ENCODE data around the gene RAP1GAP. TPM values are rescaled to one million over a fixed set of nuclear protein-coding genes. Genes with fewer than 3 reads are reported as not detected.

The RAP1GAP gene
- total and polyA plus RNA-seq, 2 experiments from 2014 or later: 0.41 to 0.97 TPM

GRCh38 chr1:21621761-21622436 lies 47.3 kb downstream of the RAP1GAP start:
- 23 to 32% methylated on average over 23 of the region's 39 CpGs for WGBS, 2 experiments (ENCODE audit: low coverage in 1 of 2, low lambda C conversion rate in 2 of 2, missing lambda C conversion rate in 2 of 2)
- no peak for TF ChIP-seq EZH2 (IDR thresholded peaks at IDR 0.05; ENCODE audit: insufficient read depth, poor library complexity, severe bottlenecking)
- Histone ChIP-seq H3K36me3 (ENCODE audit: low read depth) (no peaks in the 10 kb centered on the region), H3K9ac (no peak overlapping the region), H3K4me3 (no peak overlapping the region), H3K9me3 (ENCODE audit: low read depth) (no peaks in the 10 kb centered on the region), H3K4me2 (ENCODE audit: unreplicated experiment) (no peak overlapping the region), H3K9me2 (ENCODE audit: insufficient read depth) (no peaks in the 10 kb centered on the region), H3K79me2 (ENCODE audit: insufficient read depth) (no peaks in the 10 kb centered on the region), H3K27ac (no peak overlapping the region), H3K27me3 (replicated peaks; ENCODE audit: insufficient read depth) (peaks cover 9% of the 10 kb centered on the region), H3K4me1 (ENCODE audit: insufficient read depth) (no peaks in the 10 kb centered on the region), H4K20me1 (ENCODE audit: insufficient read depth) (no peaks in the 10 kb centered on the region), H3F3A (ENCODE audit: insufficient read depth) (no peaks in the 10 kb centered on the region), H2AFZ (no peak overlapping the region)
- in situ Hi-C loops (cut with MboI): no loop called here
- DNase-seq: no peak

GRCh38 chr1:21621051-21621450 lies 48.1 kb downstream of the RAP1GAP start:
- no peaks in the 10 kb centered on the region for H3K36me3 ChIP-seq (ENCODE audit: low read depth)
- H3K27me3 ChIP-seq (replicated peaks; ENCODE audit: insufficient read depth): peaks cover 9% of the 10 kb centered on the region
- no peaks in the 10 kb centered on the region for H3K79me2 ChIP-seq (ENCODE audit: insufficient read depth)
- no peaks in the 10 kb centered on the region for H3K9me2 ChIP-seq (ENCODE audit: insufficient read depth)
- H3K4me3 ChIP-seq: no peak overlapping the region
- H3F3A ChIP-seq (ENCODE audit: insufficient read depth): no peaks in the 10 kb centered on the region
- DNase-seq: no peak
- TF ChIP-seq EZH2phosphoT487 (IDR thresholded peaks at IDR 0.05; ENCODE audit: insufficient read depth, low read depth) (no peak), EZH2 (IDR thresholded peaks at IDR 0.05; ENCODE audit: insufficient read depth, poor library complexity, severe bottlenecking) (no peak)
- H3K9me3 ChIP-seq (ENCODE audit: low read depth): no peaks in the 10 kb centered on the region
- in situ Hi-C loops (cut with MboI): no loop called here
- no peaks in the 10 kb centered on the region for H4K20me1 ChIP-seq (ENCODE audit: insufficient read depth)
- H3K4me1 ChIP-seq (ENCODE audit: insufficient read depth): no peaks in the 10 kb centered on the region
- 90 to 92% methylated on average over 7 of the region's 7 CpGs for WGBS, 2 experiments (ENCODE audit: low coverage in 1 of 2, low lambda C conversion rate in 2 of 2, missing lambda C conversion rate in 2 of 2)
- no peak overlapping the region for H3K27ac ChIP-seq
- H3K9ac ChIP-seq: no peak overlapping the region
- no peak overlapping the region for H2AFZ ChIP-seq
- H3K4me2 ChIP-seq (ENCODE audit: unreplicated experiment): no peak overlapping the region

- no peaks in the 10 kb centered on the region for H4K20me1 ChIP-seq (ENCODE audit: insufficient read depth)
- H3K79me2 ChIP-seq (ENCODE audit: insufficient read depth): no peaks in the 10 kb centered on the region
- no peaks in the 10 kb centered on the region for H3K9me3 ChIP-seq (ENCODE audit: low read depth)
- TF ChIP-seq EZH2phosphoT487 (IDR thresholded peaks at IDR 0.05; ENCODE audit: insufficient read depth, low read depth) (no peak), EZH2 (IDR thresholded peaks at IDR 0.05; ENCODE audit: insufficient read depth, poor library complexity, severe bottlenecking) (no peak)
- H3K4me3 ChIP-seq: no peak overlapping the region
- no peak overlapping the region for H3K4me2 ChIP-seq (ENCODE audit: unreplicated experiment)
- H3K9me2 ChIP-seq (ENCODE audit: insufficient read depth): no peaks in the 10 kb centered on the region
- in situ Hi-C loops (cut with MboI): no loop called here
- DNase-seq: peak; percentile 13
- peaks cover 7% of the 10 kb centered on the region for H3K27me3 ChIP-seq (replicated peaks; ENCODE audit: insufficient read depth)
- H3F3A ChIP-seq (ENCODE audit: insufficient read depth): no peaks in the 10 kb centered on the region
- H2AFZ ChIP-seq: no peak overlapping the region
- 13 to 14% methylated on average over 15 to 16 of the region's 16 CpGs for WGBS, 2 experiments (ENCODE audit: low coverage in 1 of 2, low lambda C conversion rate in 2 of 2, missing lambda C conversion rate in 2 of 2)
- no peak overlapping the region for H3K27ac ChIP-seq
- no peaks in the 10 kb centered on the region for H3K4me1 ChIP-seq (ENCODE audit: insufficient read depth)
- no peaks in the 10 kb centered on the region for H3K36me3 ChIP-seq (ENCODE audit: low read depth)
- no peak overlapping the region for H3K9ac ChIP-seq
Measured at GRCh38 chr1:21620496-21620895, 48.7 kb downstream of the RAP1GAP start.

- no peaks in the 10 kb centered on the region for H4K20me1 ChIP-seq (ENCODE audit: insufficient read depth)
- no peak overlapping the region for H3K27ac ChIP-seq
- H2AFZ ChIP-seq: no peak overlapping the region
- DNase-seq: no peak
- no peaks in the 10 kb centered on the region for H3F3A ChIP-seq (ENCODE audit: insufficient read depth)
- H3K4me3 ChIP-seq: no peak overlapping the region
- H3K9me2 ChIP-seq (ENCODE audit: insufficient read depth): no peaks in the 10 kb centered on the region
- no peak overlapping the region for H3K4me2 ChIP-seq (ENCODE audit: unreplicated experiment)
- in situ Hi-C loops (cut with MboI): no loop called here
- WGBS, 2 experiments (ENCODE audit: low coverage in 1 of 2, low lambda C conversion rate in 2 of 2, missing lambda C conversion rate in 2 of 2): 55 to 56% methylated on average over 10 to 12 of the region's 12 CpGs
- TF ChIP-seq EZH2 (IDR thresholded peaks at IDR 0.05; ENCODE audit: insufficient read depth, poor library complexity, severe bottlenecking) (no peak), EZH2phosphoT487 (IDR thresholded peaks at IDR 0.05; ENCODE audit: insufficient read depth, low read depth) (no peak)
- H3K9me3 ChIP-seq (ENCODE audit: low read depth): no peaks in the 10 kb centered on the region
- no peaks in the 10 kb centered on the region for H3K36me3 ChIP-seq (ENCODE audit: low read depth)
- H3K27me3 ChIP-seq (replicated peaks; ENCODE audit: insufficient read depth): peaks cover 4% of the 10 kb centered on the region
- H3K9ac ChIP-seq: no peak overlapping the region
- no peaks in the 10 kb centered on the region for H3K4me1 ChIP-seq (ENCODE audit: insufficient read depth)
- no peaks in the 10 kb centered on the region for H3K79me2 ChIP-seq (ENCODE audit: insufficient read depth)
Measured at GRCh38 chr1:21620011-21620410, 49.1 kb downstream of the RAP1GAP start.
